Gastroesophageal sphincter (tissue), 3 donors: ENCODE data around the gene GUCY1A2.

Source experiments
- EP300 ChIP-seq: sonication (generic); formaldehyde crosslinking; IDR thresholded peaks from one replicate; pipeline ENCODE4 v1.6.1; 2017; ENCODE audit warnings: antibody characterized with exemption, mild to moderate bottlenecking
- POLR2A ChIP-seq, 2 donors: fragments of 450-650 bp; IDR thresholded peaks; one replicate each; pipeline ENCODE4 v1.6.1; 2017; ENCODE audit warnings: antibody characterized with exemption in 2 of 2, mild to moderate bottlenecking in 2 of 2, moderate library complexity in 1 of 2
- POLR2AphosphoS5 ChIP-seq: sonication (generic); formaldehyde crosslinking; IDR thresholded peaks from one replicate; pipeline ENCODE4 v1.6.1; 2017; ENCODE audit warnings: antibody characterized with exemption
- TF ChIP-seq, protein P1 (sequence below), 4 experiments: fragments of 200-600 bp in 2 of 4; fragments of 450-650 bp in 2 of 4; sonication (generic) in 1 of 4; IDR thresholded peaks; one replicate each; pipeline ENCODE4 v1.5.1; 2017 to 2019; ENCODE audit warnings: antibody characterized with exemption in 4 of 4, mild to moderate bottlenecking in 2 of 4, moderate library complexity in 2 of 4

DNA sequence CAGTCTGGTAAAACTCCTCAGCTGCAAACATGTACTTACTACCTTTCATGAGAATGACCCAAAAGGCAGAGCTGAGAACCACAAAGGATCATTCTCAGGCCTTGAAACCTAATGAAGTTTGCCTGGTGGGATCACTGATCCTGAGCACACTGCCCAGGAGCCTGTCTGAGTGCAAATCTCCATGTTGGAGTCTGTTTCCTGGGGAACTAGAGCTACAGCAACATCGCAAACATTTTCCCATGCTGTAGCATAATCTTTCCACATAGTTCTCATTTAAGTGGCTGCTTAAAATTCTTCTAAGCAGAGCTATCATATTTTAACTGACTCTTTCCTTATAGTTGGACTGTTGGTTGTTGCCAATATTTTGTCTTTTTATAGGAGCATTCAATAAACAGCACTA lies 58.5 kb downstream of the GUCY1A2 start:
- TF ChIP-seq POLR2AphosphoS5 (no peak), EP300 (no peak), POLR2A (IDR thresholded peaks at IDR 0.05) (no peak)
- TF ChIP-seq, protein P1, sequence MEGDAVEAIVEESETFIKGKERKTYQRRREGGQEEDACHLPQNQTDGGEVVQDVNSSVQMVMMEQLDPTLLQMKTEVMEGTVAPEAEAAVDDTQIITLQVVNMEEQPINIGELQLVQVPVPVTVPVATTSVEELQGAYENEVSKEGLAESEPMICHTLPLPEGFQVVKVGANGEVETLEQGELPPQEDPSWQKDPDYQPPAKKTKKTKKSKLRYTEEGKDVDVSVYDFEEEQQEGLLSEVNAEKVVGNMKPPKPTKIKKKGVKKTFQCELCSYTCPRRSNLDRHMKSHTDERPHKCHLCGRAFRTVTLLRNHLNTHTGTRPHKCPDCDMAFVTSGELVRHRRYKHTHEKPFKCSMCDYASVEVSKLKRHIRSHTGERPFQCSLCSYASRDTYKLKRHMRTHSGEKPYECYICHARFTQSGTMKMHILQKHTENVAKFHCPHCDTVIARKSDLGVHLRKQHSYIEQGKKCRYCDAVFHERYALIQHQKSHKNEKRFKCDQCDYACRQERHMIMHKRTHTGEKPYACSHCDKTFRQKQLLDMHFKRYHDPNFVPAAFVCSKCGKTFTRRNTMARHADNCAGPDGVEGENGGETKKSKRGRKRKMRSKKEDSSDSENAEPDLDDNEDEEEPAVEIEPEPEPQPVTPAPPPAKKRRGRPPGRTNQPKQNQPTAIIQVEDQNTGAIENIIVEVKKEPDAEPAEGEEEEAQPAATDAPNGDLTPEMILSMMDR (IDR thresholded peaks at IDR 0.05): no peak
